PC-9 (cell line): ENCODE measurements around the gene IL1R1.

Experiments
- EZH2 ChIP-seq: fragments of 200-600 bp; sonication (generic); IDR thresholded peaks from 2 replicates; pipeline ENCODE4 v1.8.0; 2017; ENCODE audit warnings: antibody characterized with exemption, low read depth
- TF ChIP-seq, protein P1 (sequence below): fragments of 200-600 bp; sonication (generic); conservative IDR thresholded peaks from 2 replicates; pipeline ENCODE4 v1.6.1; 2017; ENCODE audit warnings: mixed run types, antibody characterized with exemption, mild to moderate bottlenecking, moderate library complexity

DNA sequence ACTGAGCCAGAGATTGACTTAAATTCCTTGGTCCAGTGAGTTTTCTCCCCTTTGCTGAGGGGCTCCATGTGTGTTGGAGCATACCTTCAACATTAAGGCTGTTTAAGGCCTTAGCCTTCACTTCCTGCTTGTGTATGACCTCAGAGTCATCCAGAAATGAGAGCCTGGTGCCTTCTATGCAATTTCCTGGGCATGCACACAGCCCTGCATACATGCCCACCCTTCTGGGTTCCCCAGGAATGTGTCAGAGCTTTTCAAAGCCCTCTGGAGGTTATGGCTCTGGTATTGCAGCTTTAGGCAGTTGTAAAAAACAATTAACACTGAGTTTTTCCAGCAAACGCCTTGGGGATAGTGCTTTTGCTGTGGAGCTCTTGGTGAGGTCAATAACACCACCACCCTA is 16.7 kb downstream of the IL1R1 start:
- TF ChIP-seq, protein P1, sequence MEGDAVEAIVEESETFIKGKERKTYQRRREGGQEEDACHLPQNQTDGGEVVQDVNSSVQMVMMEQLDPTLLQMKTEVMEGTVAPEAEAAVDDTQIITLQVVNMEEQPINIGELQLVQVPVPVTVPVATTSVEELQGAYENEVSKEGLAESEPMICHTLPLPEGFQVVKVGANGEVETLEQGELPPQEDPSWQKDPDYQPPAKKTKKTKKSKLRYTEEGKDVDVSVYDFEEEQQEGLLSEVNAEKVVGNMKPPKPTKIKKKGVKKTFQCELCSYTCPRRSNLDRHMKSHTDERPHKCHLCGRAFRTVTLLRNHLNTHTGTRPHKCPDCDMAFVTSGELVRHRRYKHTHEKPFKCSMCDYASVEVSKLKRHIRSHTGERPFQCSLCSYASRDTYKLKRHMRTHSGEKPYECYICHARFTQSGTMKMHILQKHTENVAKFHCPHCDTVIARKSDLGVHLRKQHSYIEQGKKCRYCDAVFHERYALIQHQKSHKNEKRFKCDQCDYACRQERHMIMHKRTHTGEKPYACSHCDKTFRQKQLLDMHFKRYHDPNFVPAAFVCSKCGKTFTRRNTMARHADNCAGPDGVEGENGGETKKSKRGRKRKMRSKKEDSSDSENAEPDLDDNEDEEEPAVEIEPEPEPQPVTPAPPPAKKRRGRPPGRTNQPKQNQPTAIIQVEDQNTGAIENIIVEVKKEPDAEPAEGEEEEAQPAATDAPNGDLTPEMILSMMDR, result no peak
- TF ChIP-seq EZH2, result no peak
